Ectodermal cell (in vitro differentiated cells): ENCODE results near the gene NHERF2.
"Not testable (repeated sequence)": the region's sequence is repeated elsewhere in the genome, so short reads cannot be mapped to it uniquely, and the experiment has no call there.

Source experiments
- H3K27ac ChIP-seq: 2 replicates; pipeline ENCODE4 v1.7.0; 2013; ENCODE audit warnings: mild to moderate bottlenecking, low read depth, low read length; ENCODE audit not compliant: insufficient read depth, poor library complexity, severe bottlenecking
- H3K27me3 ChIP-seq: 2 replicates; pipeline ENCODE4 v1.7.0; 2013; ENCODE audit warnings: mild to moderate bottlenecking, low read length; ENCODE audit not compliant: insufficient read depth, control insufficient read depth, poor library complexity, severe bottlenecking
- H3K36me3 ChIP-seq: one replicate; pipeline ENCODE4 v1.7.0; 2013; ENCODE audit warnings: low read length; ENCODE audit not compliant: control insufficient read depth, insufficient read depth
- H3K4me1 ChIP-seq: one replicate; pipeline ENCODE4 v1.7.0; 2013; ENCODE audit warnings: low read length; ENCODE audit not compliant: control insufficient read depth, insufficient read depth
- H3K4me3 ChIP-seq: 2 replicates; pipeline ENCODE4 v1.7.0; 2013; ENCODE audit warnings: low read depth, low read length, control low read depth; ENCODE audit not compliant: insufficient read depth
- H3K9me3 ChIP-seq: 2 replicates; pipeline ENCODE4 v1.7.0; 2013; ENCODE audit warnings: mild to moderate bottlenecking, low read length, moderate library complexity; ENCODE audit not compliant: control insufficient read depth
- WGBS, 2 experiments: methylation state at CpG; one replicate each; pipeline ENCODE4 v1.1.7; 2013; ENCODE audit warnings: missing lambda C conversion rate in 2 of 2; 5-methylcytosine and 5-hydroxymethylcytosine counted together

NHERF2 gene

DNA sequence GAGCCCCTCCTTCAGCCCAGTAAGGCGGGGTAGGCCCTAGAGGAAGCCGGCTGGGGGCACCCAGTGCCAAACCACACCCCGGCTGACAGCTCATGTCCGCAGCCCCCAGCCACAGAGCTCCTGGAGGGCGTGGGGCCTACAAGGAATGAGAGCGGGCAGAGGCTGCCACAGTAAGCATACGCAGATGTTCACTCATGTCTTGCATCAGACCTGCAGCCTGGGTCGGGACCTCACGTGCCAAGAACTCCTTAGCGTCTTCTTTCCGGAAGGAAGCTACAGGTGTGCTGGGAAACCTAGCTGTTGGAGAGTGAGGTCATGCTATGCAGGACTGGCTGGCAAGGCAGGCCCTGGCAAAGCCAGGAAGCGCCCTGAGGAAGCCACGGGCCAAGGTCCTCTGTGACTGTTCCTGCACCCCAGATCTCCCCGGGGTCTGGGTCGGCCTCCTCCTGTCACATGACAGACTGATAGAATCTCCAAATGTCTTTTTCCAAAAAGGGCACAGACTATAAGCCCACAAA is 18.6 kb upstream of the NHERF2 start:
- no peaks in the 10 kb centered on the region for H3K9me3 ChIP-seq
- peaks cover 34% of the 10 kb centered on the region for H3K4me1 ChIP-seq
- WGBS, 2 experiments, result 91 to 94% methylated on average over 15 of the region's 15 CpGs
- no peaks in the 10 kb centered on the region for H3K36me3 ChIP-seq
- H3K27me3 ChIP-seq, result no peaks in the 10 kb centered on the region
- H3K4me3 ChIP-seq, result peak overlapping the region; percentile 95
- no peak overlapping the region for H3K27ac ChIP-seq

DNA sequence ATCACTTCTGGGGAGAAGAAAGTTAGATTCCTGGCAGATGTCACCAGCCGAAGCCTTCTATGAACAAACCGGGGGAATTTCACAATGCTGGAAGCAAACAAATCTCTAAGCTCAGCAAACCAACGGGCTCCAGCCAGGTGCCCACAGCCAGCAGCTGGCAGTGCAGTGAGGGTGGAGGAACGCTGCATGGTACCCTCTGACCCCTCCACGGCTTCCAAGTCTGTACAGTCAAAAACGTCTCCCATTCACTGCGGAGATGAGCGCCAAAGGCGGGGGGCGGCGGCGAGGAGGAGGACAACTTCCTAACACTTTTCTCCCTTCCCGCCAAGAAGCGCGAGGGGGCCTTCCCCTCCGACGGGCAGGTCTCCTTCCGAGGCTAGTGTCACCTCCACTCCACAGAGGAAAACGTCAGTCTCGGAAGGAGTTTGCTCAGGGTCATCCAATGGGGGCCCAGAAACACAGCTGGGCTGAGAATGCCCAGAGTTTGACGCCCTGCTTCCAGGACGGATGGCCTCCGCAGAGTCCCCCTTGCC is 18.0 kb upstream of the NHERF2 start:
- Histone ChIP-seq H3K27ac (no peak overlapping the region), H3K27me3 (no peaks in the 10 kb centered on the region), H3K9me3 (no peaks in the 10 kb centered on the region), H3K4me3 (peak overlapping the region; percentile 95), H3K36me3 (no peaks in the 10 kb centered on the region), H3K4me1 (peaks cover 34% of the 10 kb centered on the region)
- WGBS, 2 experiments, result 15 to 17% methylated on average over 23 of the region's 23 CpGs

DNA sequence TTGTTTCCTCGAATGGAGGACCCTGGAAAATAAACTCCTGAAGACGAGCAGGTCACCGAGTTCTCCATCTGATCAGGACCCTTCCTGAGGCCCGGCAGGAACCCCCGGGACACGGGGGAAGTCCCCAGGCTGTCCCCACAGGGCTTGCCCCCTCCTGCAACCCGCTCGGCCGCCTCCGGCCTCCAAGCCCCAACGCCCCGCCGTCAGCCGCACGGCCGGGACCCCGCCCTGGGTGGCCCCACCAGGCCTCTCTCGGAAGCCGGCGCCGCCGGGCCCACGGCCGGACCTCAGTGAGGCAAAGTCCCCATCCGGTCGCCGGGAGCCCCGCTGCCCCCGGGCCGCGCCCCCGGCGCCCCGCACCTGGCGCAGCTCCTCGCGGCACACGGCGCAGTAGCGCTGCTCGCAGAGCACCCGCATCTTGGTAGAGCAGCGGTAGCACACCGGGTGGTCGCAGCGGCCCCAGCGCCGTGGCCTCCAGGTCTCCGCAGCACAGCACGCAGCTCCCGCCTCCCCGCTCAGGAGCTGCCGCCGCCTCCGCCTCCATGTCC is 17.5 kb upstream of the NHERF2 start:
- H3K4me1 ChIP-seq, result peaks cover 32% of the 10 kb centered on the region
- H3K27ac ChIP-seq, result peak overlapping the region; percentile 42
- no peaks in the 10 kb centered on the region for H3K27me3 ChIP-seq
- no peaks in the 10 kb centered on the region for H3K36me3 ChIP-seq
- 0 to 1% methylated on average over 55 of the region's 55 CpGs for WGBS, 2 experiments
- H3K4me3 ChIP-seq, result peak overlapping the region; percentile 95
- H3K9me3 ChIP-seq, result no peaks in the 10 kb centered on the region

DNA sequence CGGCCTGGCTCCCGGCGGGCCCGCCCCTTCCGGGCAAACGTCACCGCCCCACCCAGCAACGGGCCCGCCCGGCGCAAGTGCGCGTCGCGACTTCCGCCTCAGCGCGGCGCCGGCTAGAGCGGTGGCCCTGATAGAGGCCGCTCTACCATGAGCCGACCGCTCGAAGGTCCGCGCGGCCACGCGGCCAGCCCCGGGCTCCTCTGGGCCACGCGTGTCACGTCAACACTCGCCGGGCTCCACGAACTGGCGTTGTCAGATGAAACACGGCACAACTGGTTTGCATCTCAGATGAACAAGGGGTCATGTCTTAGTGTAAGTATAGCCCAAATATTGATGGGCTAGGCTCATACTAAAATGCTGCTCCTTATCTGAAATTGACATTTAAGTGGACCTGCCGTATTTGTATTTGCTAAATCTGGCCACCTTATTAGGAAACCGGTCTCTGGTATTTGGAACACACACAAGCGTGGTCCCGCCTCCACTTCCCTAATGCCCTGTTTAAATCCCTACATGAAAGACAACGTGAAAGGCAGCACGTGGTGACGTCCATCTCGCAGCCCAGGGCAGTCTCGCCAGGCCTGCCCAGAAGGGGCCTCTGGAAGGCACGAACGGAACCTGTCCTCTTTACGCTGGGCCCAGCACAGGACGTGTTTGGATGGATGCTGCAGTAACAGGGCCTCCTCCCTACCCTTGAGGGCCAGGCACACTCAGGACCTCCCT is 16.8 kb upstream of the NHERF2 start, which contains the start of gene ZNF598:
Gene ZNF598 (minus strand): TSS at position 31 of the 720 bp plus-strand sequence.
- Histone ChIP-seq H3K27me3 (no peaks in the 10 kb centered on the region), H3K4me1 (peaks cover 25% of the 10 kb centered on the region), H3K27ac (peak within 1 kb of the TSS; percentile 42), H3K36me3 (no peaks in the 10 kb centered on the region), H3K4me3 (peak within 1 kb of the TSS; percentile 95), H3K9me3 (no peaks in the 10 kb centered on the region)
- 4% methylated on average over 52 of the region's 52 CpGs for WGBS, 2 experiments

DNA sequence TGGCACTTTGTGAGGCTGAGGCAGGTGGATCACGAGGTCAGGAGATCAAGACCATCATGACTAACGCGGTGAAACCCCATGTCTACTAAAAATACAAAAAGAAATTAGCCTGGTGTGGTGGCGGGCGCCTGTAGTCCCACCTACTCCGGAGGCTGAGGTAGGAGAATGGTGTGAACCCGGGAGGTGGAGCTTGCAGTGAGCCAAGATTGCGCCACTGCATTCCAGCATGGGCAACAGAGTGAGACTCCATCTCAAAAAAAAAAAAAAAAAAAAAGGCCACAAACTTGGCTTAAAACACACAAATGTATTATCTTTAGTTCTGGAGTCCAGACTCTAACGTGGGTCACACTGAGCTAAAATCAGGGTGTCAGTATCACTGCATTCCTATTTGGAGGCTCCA is 15.0 kb upstream of the NHERF2 start:
- not testable (repeated sequence) for H3K9me3 ChIP-seq, H3K4me3 ChIP-seq, H3K36me3 ChIP-seq, H3K27ac ChIP-seq, H3K27me3 ChIP-seq
- peaks cover 18% of the 10 kb centered on the region for H3K4me1 ChIP-seq
- 88 to 92% methylated on average over 9 of the region's 9 CpGs for WGBS, 2 experiments

DNA sequence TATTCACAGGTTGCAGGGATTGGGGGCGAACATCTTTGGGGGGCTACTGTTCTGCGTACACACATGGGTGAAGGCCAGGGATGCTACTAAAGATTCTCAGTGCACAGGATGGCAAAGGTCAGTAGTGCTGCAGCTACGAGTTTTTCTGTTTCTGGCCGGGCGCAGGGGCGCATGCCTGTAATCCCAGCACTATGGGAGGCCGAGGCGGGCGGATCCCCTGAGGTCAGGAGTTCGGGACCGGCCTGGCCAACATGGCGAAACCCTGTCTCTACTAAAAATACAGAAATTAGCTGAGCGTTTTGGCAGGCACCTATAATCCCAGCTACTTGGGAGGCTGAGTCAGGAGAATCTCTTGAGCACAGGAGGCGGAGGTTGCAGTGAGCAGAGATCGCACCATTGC is 13.2 kb upstream of the NHERF2 start:
- peaks cover 10% of the 10 kb centered on the region for H3K27me3 ChIP-seq
- 91 to 94% methylated on average over 15 of the region's 15 CpGs for WGBS, 2 experiments
- no peaks in the 10 kb centered on the region for H3K36me3 ChIP-seq
- H3K4me3 ChIP-seq, result no peak overlapping the region
- H3K9me3 ChIP-seq, result no peaks in the 10 kb centered on the region
- H3K27ac ChIP-seq, result no peak overlapping the region
- peaks cover 5% of the 10 kb centered on the region for H3K4me1 ChIP-seq

DNA sequence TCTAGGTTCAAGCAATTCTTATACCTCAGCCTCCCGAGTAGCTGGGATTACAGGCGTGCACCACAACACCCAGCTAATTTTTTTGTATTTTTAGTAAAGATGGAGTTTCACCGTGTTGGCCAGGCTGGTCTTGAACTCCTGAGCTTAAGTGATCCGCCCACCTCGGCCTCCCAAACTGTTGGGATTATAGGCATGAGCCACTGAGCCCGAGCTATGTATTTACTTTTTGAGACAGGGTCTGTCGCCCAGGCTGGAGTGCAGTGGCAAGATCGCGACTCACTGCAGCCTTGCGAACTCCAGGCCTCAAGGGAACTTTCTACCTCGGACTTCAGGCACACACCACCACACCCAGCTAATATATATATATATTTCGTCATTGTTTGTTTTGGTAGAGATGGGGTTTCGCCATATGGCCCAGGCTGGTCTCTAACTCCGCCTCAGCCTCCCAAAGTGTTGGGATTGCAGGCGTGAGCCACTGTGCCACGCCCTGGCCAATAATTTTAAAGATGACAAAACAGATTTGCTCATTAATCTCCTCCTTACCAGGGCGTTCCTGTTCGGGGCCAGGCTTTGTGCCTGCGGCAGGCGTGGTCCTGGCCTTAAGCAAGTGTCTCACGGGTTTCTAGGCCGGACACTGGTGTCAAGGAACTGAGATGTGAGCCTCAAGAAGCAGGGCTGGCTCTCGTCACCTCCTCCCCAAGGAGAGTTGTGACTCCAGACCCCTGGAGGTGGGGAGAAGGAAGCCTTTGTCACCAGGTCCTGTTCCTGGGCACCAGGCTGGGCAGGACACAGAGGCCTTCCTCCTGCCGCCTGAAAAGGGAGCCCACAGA is 11.4 kb upstream of the NHERF2 start:
- H3K36me3 ChIP-seq, result no peaks in the 10 kb centered on the region
- peaks cover 28% of the 10 kb centered on the region for H3K27me3 ChIP-seq
- H3K4me3 ChIP-seq, result no peak overlapping the region
- WGBS, 2 experiments, result 91% methylated on average over 22 to 24 of the region's 24 CpGs
- peaks cover 1% of the 10 kb centered on the region for H3K4me1 ChIP-seq
- H3K9me3 ChIP-seq, result no peaks in the 10 kb centered on the region
- no peak overlapping the region for H3K27ac ChIP-seq

DNA sequence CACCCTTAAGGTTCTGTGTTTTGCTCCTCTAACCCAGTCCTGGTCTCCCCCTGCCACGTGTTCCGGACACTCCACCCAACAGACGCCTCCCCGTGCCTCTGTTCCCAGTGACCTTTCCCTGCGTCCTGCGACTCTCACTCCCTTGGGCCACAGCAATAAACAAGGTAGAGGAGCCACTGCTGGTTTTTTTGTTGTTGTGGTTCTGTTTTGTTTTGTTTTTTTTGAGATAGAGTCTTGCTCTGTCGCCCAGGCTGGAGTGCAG is 10.8 kb upstream of the NHERF2 start:
- no peak overlapping the region for H3K4me3 ChIP-seq
- H3K4me1 ChIP-seq, result no peaks in the 10 kb centered on the region
- H3K9me3 ChIP-seq, result no peaks in the 10 kb centered on the region
- whole genome bisulfite sequencing, 2 experiments, result 92 to 93% methylated on average over 7 of the region's 7 CpGs
- H3K27ac ChIP-seq, result no peak overlapping the region
- H3K27me3 ChIP-seq, result peaks cover 34% of the 10 kb centered on the region
- H3K36me3 ChIP-seq, result no peaks in the 10 kb centered on the region

DNA sequence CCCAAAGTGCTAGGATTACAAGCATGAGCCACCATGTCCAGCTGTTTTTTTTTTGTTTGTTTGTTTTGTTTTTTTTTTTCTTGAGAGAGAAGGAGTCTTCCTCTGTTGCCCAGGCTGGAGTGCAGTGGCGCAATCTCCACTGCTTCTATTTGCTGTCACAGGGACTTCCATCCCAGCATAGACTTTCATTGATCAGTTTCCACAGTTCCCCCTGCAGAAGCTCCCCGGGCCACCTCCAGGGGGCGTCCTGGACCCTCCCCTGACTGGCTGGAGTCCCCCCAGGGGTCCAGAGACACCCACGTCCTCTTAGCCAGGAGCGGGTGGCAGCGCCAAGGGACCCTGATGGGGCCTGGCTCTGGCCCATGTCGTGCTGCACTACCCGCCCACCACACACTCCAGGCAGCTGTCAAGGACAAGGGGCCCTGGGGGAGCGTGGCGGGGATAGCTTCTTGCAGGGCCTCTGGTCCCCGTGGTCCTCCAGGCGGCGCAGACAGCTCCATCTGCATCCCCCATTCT is 10.2 kb upstream of the NHERF2 start:
- Histone ChIP-seq H3K27ac (no peak overlapping the region), H3K36me3 (no peaks in the 10 kb centered on the region), H3K9me3 (no peaks in the 10 kb centered on the region), H3K4me3 (no peak overlapping the region), H3K4me1 (no peaks in the 10 kb centered on the region), H3K27me3 (peaks cover 40% of the 10 kb centered on the region)
- WGBS, 2 experiments, result 54 to 55% methylated on average over 13 of the region's 13 CpGs

DNA sequence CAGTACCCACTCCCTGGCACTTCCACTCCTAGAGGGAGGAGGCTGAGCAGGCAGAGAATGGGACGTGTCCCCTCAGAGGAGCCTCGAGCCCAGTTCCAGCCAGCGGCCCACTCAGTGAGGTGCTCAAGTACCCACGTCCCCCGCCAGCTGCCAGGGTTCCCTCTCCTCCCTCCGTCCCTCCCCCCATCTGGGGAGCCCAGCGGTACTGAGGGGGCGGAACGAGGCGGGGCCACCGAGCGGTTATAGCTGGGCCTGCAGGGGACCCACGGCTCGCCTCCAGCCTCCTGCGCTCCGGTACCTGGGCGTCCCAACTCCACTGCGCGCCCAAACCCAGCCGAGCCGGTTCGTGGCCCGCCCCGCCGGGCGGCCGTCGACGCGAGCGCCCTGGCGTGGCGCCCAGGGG is 7.2 kb upstream of the NHERF2 start, which contains the start of gene NPW:
Gene NPW (plus strand): TSS at position 268 of the 403 bp plus-strand sequence.
- peaks cover 65% of the 10 kb centered on the region for H3K27me3 ChIP-seq
- no peak within 1 kb of the TSS for H3K27ac ChIP-seq
- no peaks in the 10 kb centered on the region for H3K36me3 ChIP-seq
- H3K4me3 ChIP-seq, result peak within 1 kb of the TSS; percentile 1
- H3K9me3 ChIP-seq, result no peaks in the 10 kb centered on the region
- H3K4me1 ChIP-seq, result no peaks in the 10 kb centered on the region
- 4 to 7% methylated on average over 33 of the region's 33 CpGs for WGBS, 2 experiments
